GM12878 (cell line): Measurements from ENCODE around the gene ALG11. TPM values are rescaled to one million over a fixed set of nuclear protein-coding genes. Genes with fewer than 3 reads are reported as not detected.

Experiments used
- ATAC-seq: fragments of 200-7000 bp; cut with Tn5 transposase; 3 replicates; pipeline ENCODE4 v1.9.1; 2020; ENCODE audit warnings: mild to moderate bottlenecking, moderate library complexity
- BruUV-seq: library from RNA; stranded (reverse); fragments of 400-500 nt; replicated peaks from 2 replicates; lab custom pipeline; 2021; lab: Mats Ljungman, UMichigan
- CTCF ChIA-PET: fragments of 300-600 bp; sonication (Branson Sonifier 250); formaldehyde crosslinking; extraction: SDS; loops from one replicate; lab custom pipeline; 2021; ENCODE audit warnings: inconsistent platforms; lab: Yijun Ruan, JAX
- POLR2A ChIA-PET: fragments of 350-600 bp; formaldehyde crosslinking; extraction: SDS; loops from one replicate; lab custom pipeline; 2021; ENCODE audit warnings: inconsistent platforms; lab: Charles Lee
- RAD21 ChIA-PET: fragments of 300-600 bp; sonication (Branson Sonifier 250); formaldehyde crosslinking; loops from one replicate; lab custom pipeline; 2023; ENCODE audit warnings: antibody characterized with exemption; ENCODE audit not compliant: unreplicated experiment; lab: Charles Lee
- SMC1A ChIA-PET: fragments of 300-600 bp; sonication (Branson Sonifier 250); formaldehyde crosslinking; loops from one replicate; lab custom pipeline; 2023; ENCODE audit not compliant: unreplicated experiment, uncharacterized antibody; lab: Charles Lee
- DNase-seq: peaks from one replicate; pipeline ENCODE4 v3.0.0-alpha.2; 2011; ENCODE audit warnings: low read depth, low spot score
- FAIRE-seq: peaks from 3 replicates; lab custom pipeline; 2011; peaks lifted over from hg19 to GRCh38; lab: Jason Lieb, UNC
- H2AFZ ChIP-seq: 2 replicates; pipeline ENCODE4 v1.6.0; 2011; ENCODE audit warnings: low read depth, low read length, control low read depth; ENCODE audit not compliant: control insufficient read depth
- H3K27ac ChIP-seq: 2 replicates; pipeline ENCODE4 v1.5.1; 2011; ENCODE audit warnings: control low read depth; ENCODE audit not compliant: control insufficient read depth, insufficient read depth
- H3K27me3 ChIP-seq, 2 experiments: replicated peaks in 1 of 2; 2 replicates each; pipeline versions ENCODE4 v1.6.0 to v1.6.1; 2011; ENCODE audit warnings: low read length in 1 of 2; ENCODE audit not compliant: control insufficient read depth in 2 of 2, insufficient read depth in 2 of 2
- H3K36me3 ChIP-seq, 2 experiments: 2 replicates each; pipeline ENCODE4 v1.5.1; 2011; ENCODE audit warnings: low read length in 1 of 2; ENCODE audit not compliant: control insufficient read depth in 2 of 2, insufficient read depth in 2 of 2
- H3K4me1 ChIP-seq: 2 replicates; pipeline ENCODE4 v1.6.1; 2011; ENCODE audit warnings: mild to moderate bottlenecking, low read length, moderate library complexity, mixed read lengths; ENCODE audit not compliant: control insufficient read depth, insufficient read depth
- H3K4me2 ChIP-seq: 2 replicates; pipeline ENCODE4 v1.6.0; 2011; ENCODE audit warnings: control low read depth; ENCODE audit not compliant: control insufficient read depth, insufficient read depth
- H3K4me3 ChIP-seq: fragments of 200-600 bp; sonication (generic); 2 replicates; pipeline ENCODE4 v1.5.1; 2016
- H3K79me2 ChIP-seq: 2 replicates; pipeline ENCODE4 v1.6.0; 2011; ENCODE audit warnings: low read length; ENCODE audit not compliant: control insufficient read depth, insufficient read depth
- H3K9ac ChIP-seq: 2 replicates; pipeline ENCODE4 v1.8.0; 2011; ENCODE audit warnings: low read length, control low read depth, mixed read lengths; ENCODE audit not compliant: control insufficient read depth, insufficient read depth
- H3K9me3 ChIP-seq: replicated peaks from 3 replicates; pipeline ENCODE4 v1.5.1; 2011; ENCODE audit warnings: mild to moderate bottlenecking, low read length; ENCODE audit not compliant: control insufficient read depth, insufficient read depth
- H4K20me1 ChIP-seq: 2 replicates; pipeline ENCODE4 v1.6.0; 2011; ENCODE audit not compliant: control insufficient read depth, insufficient read depth
- BCLAF1 ChIP-seq: fragments of 450-650 bp; IDR thresholded peaks from 2 replicates; pipeline ENCODE4 v1.6.1; 2017; ENCODE audit warnings: antibody characterized with exemption, mild to moderate bottlenecking, moderate library complexity
- HSF1 ChIP-seq: fragments of 150-350 bp; IDR thresholded peaks from 2 replicates; pipeline ENCODE4 v1.6.1; 2014; ENCODE audit warnings: mild to moderate bottlenecking, low read depth, low read length
- MAX ChIP-seq: IDR thresholded peaks from 2 replicates; pipeline ENCODE4 v1.6.1; 2012; ENCODE audit warnings: low read depth, low read length, improper control_type of control experiment
- MLLT1 ChIP-seq: fragments of 450-650 bp; IDR thresholded peaks from 2 replicates; pipeline ENCODE4 v1.6.1; 2016; ENCODE audit warnings: mild to moderate bottlenecking
- WGBS: methylation state at CpG from one replicate; pipeline ENCODE4 v1.1.6; 2016; ENCODE audit warnings: low lambda C conversion rate; ENCODE audit not compliant: insufficient replicate concordance, insufficient coverage; ENCODE audit errors: missing lambda C conversion rate; 5-methylcytosine and 5-hydroxymethylcytosine counted together
- in situ Hi-C: fragments of 300-500 bp; cut with MboI; formaldehyde crosslinking; loops from 9 replicates; pipeline ENCODE4 v1.14.3; 2018; ENCODE audit warnings: mixed read lengths
- intact Hi-C: fragments of 100-400 bp; cut with micrococcal nuclease; formaldehyde crosslinking; loops from one replicate; pipeline ENCODE4 v1.14.2; 2022; ENCODE audit not compliant: unreplicated experiment
- polyA plus RNA-seq, 11 experiments: library from polyadenylated mRNA; depleted of rRNA in 4 of 11; unstranded in 6 of 11; stranded (reverse) in 5 of 11; fragments of >200 nt; fragmentation: Nextera tagmentation in 4 of 11; fragmentation: Illumina TruSeq in 1 of 11; extraction: Ambion mirVana in 4 of 11; extraction: Trizol in 1 of 11; gene quantifications; 1 replicate in 1 of 11; 2 replicates in 10 of 11; pipeline versions ENCODE4 v1.2.1 to v1.2.3, GENCODE V29; 2011 to 2016; ENCODE audit warnings: inconsistent platforms in 2 of 11, missing spikeins in 2 of 11, low read depth in 1 of 11
- total RNA-seq, 4 experiments: library from RNA; depleted of rRNA in 3 of 4; stranded (reverse); fragments of >200 nt in 3 of 4; fragmentation: Illumina TruSeq in 1 of 4; extraction: Trizol in 1 of 4; gene quantifications; 2 replicates each; pipeline versions ENCODE4 v1.2.1 to v1.2.3, GENCODE V29; 2013 to 2021

Gene ALG11
- total and polyA plus RNA-seq, 10 of the 15 experiments (the other 5 are each of a cell fraction or from before 2014, with no cell fraction given): 8.4 to 27.7 (median 15.6) TPM

- in situ Hi-C loops: no loop called here
These were observed 12.3 kb upstream of the ALG11 start for GRCh38 chr13:51999921-52000320.

More at GRCh38 chr13:51999921-52000320, 12.3 kb upstream of the ALG11 start:
- no peak overlapping the region for H3K9ac ChIP-seq
- DNase-seq (no peak), FAIRE-seq (no peak)
- CTCF ChIA-PET: interaction anchor here (0.6 to 5.5 kb wide), 11 partner anchors 9 to 869 kb away, joined by 3 to 36 read pairs (median 4); partner anchors contain the start of gene VPS36
- 0% methylated on average over 1 of the region's 1 CpG for WGBS
- BruUV-seq: no TSS peak
- TF ChIP-seq HSF1 (no peak), MLLT1 (no peak), BCLAF1 (no peak), MAX (no peak)
- TF ChIP-seq, all 136 proteins: peak for 0
- H3K9me3 ChIP-seq: no peaks in the 10 kb centered on the region
- H3K4me3 ChIP-seq: no peak overlapping the region
- intact Hi-C loops: loop anchor here (5.0 kb wide), 2 partner anchors 103 to 237 kb away; no protein-coding TSS in a partner anchor
- SMC1A ChIA-PET: interaction anchor here (1.4 to 2.4 kb wide), 3 partner anchors 8 to 128 kb away, joined by 6 to 7 read pairs (median 6); no protein-coding TSS in a partner anchor
- no peak for ATAC-seq
- no peaks in the 10 kb centered on the region for H3K4me1 ChIP-seq
- H4K20me1 ChIP-seq: no peaks in the 10 kb centered on the region
- H3K36me3 ChIP-seq: no peaks in the 10 kb centered on the region
- no peak overlapping the region for H3K27ac ChIP-seq
- POLR2A ChIA-PET: no interaction called here
- peaks cover 3 to 11% of the 10 kb centered on the region in 2 experiments; a peak in 3 of 4 replicates for H3K27me3 ChIP-seq
- H3K4me2 ChIP-seq: no peak overlapping the region
- H2AFZ ChIP-seq: no peak overlapping the region
- RAD21 ChIA-PET: interaction anchor here (1.1 to 2.1 kb wide), 2 partner anchors 104 to 128 kb away, joined by 3 to 6 read pairs; no protein-coding TSS in a partner anchor
- H3K79me2 ChIP-seq: no peaks in the 10 kb centered on the region
